HG03521 (cell line): ENCODE results near the gene NGB.
"Not testable (repeated sequence)": the region's sequence is repeated elsewhere in the genome, so short reads cannot be mapped to it uniquely, and the experiment has no call there.

Source experiments
- ATAC-seq: cut with Tn5 transposase; IDR thresholded peaks from one replicate; pipeline ENCODE4 v1.9.1; 2021; ENCODE audit warnings: mild to moderate bottlenecking, moderate library complexity; ENCODE audit not compliant: unreplicated experiment

The NGB gene

GRCh38 chr14:77296906-77297305 is 25.9 kb upstream of the NGB start:
- no peak for ATAC-seq

- no peak for ATAC-seq
Observed at GRCh38 chr14:77296155-77296554, 25.1 kb upstream of the NGB start.

GRCh38 chr14:77290705-77291104 is 19.7 kb upstream of the NGB start:
- ATAC-seq = no peak

- no peak for ATAC-seq
Observed at GRCh38 chr14:77286576-77286975, 15.6 kb upstream of the NGB start.

- ATAC-seq = no peak
Observed at GRCh38 chr14:77284466-77284865, 13.5 kb upstream of the NGB start.

- ATAC-seq = no peak
Observed at GRCh38 chr14:77284066-77284465, 13.1 kb upstream of the NGB start.

GRCh38 chr14:77281852-77282410 is 10.9 kb upstream of the NGB start:
- no peak for ATAC-seq

GRCh38 chr14:77280921-77281320 is 9.9 kb upstream of the NGB start:
- ATAC-seq = not testable (repeated sequence)

GRCh38 chr14:77279719-77280118 is 8.7 kb upstream of the NGB start:
- ATAC-seq = no peak

GRCh38 chr14:77278461-77279230 is 7.6 kb upstream of the NGB start:
- ATAC-seq = no peak

- ATAC-seq = no peak
Observed at GRCh38 chr14:77276959-77277358, 6.0 kb upstream of the NGB start.

- ATAC-seq = no peak
Observed at GRCh38 chr14:77276295-77276935, 5.4 kb upstream of the NGB start.

GRCh38 chr14:77275601-77276017 is 4.6 kb upstream of the NGB start:
- no peak for ATAC-seq

- ATAC-seq = no peak
Observed at GRCh38 chr14:77275041-77275580, 4.1 kb upstream of the NGB start.

GRCh38 chr14:77273796-77274195 is 2.8 kb upstream of the NGB start:
- ATAC-seq = no peak

- ATAC-seq = no peak
Observed at GRCh38 chr14:77272261-77272660, 1.3 kb upstream of the NGB start.

GRCh38 chr14:77270361-77271112 is 469 bp downstream of the NGB start:
- ATAC-seq = no peak

GRCh38 chr14:77268989-77269600 is 1.9 kb downstream of the NGB start:
- no peak for ATAC-seq

- ATAC-seq = no peak
Observed at GRCh38 chr14:77267937-77268699, 2.9 kb downstream of the NGB start.

GRCh38 chr14:77266336-77266735 is 4.7 kb downstream of the NGB start:
- ATAC-seq = no peak
